Measurements from ENCODE around the gene CAMTA1. TPM values are rescaled to one million over a fixed set of nuclear protein-coding genes. Genes with fewer than 3 reads are reported as not detected.
A peak's percentile ranks its signal among the peaks of the same experiment; 100 is the strongest.

The CAMTA1 gene
- total RNA-seq, 2 donors from 2014 or later, result 36.5 to 57.5 TPM

DNA sequence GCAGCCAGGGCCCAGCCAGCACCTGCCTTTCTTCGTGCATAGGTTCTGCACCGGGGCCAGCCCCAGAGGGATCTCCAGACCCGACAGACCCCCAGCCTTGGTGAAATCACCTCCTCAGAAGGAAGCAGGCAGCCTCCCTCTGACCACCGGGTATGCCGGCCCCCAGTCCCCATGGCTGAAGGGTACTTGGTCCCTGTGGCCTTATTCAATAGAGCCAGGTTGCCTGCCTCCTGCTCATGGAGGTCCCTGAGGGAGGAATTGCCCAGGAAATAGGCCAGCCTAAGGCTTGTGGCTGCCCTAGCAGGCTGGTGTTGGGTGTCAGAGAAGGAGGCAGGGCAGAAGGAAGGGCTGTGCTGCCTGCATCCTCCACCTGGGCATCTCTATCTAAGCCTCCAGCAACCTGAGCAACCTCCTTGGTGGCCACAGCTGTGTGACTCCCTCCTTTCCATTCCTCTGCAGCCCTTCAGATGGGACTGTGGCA lies 647.7 kb downstream of the CAMTA1 start:
- peak; percentile 39 for DNase-seq (ENCODE audit: low spot score)
- Mint-ChIP-seq H3K4me1 (ENCODE audit: low read depth in 2 of 2) (no peaks in the 10 kb centered on the region), H3K9me3 (no peaks in the 10 kb centered on the region), H3K27me3 (no peaks in the 10 kb centered on the region), H3K36me3 (no peaks in the 10 kb centered on the region), H3K27ac (no peak overlapping the region), H3K4me3 (no peak overlapping the region)
- ATAC-seq, result no peak

DNA sequence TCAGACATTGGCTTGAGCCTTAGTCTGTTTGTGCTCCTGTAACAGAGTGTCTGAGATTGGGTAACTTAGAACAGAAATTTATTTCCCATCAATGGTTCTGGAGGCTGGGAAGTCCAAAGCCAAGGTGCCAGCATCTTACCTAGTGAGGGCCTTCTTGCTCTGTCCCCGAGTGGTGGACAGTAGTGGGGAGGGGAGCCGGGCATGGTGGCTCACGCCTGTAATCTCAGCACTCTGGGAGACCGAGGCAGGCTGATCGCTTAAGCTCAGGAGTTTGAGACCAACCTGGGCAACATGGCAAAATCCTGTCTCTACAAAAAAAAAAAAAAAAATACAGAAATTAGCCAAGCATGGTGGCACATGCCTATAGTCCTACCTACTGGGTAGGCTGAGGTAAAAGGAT lies 649.3 kb downstream of the CAMTA1 start:
- ATAC-seq (no peak), DNase-seq (ENCODE audit: low spot score) (no peak)
- Mint-ChIP-seq H3K4me1 (ENCODE audit: low read depth in 2 of 2) (no peaks in the 10 kb centered on the region), H3K9me3 (no peaks in the 10 kb centered on the region), H3K36me3 (no peaks in the 10 kb centered on the region), H3K27ac (no peak overlapping the region), H3K27me3 (no peaks in the 10 kb centered on the region), H3K4me3 (no peak overlapping the region)

DNA sequence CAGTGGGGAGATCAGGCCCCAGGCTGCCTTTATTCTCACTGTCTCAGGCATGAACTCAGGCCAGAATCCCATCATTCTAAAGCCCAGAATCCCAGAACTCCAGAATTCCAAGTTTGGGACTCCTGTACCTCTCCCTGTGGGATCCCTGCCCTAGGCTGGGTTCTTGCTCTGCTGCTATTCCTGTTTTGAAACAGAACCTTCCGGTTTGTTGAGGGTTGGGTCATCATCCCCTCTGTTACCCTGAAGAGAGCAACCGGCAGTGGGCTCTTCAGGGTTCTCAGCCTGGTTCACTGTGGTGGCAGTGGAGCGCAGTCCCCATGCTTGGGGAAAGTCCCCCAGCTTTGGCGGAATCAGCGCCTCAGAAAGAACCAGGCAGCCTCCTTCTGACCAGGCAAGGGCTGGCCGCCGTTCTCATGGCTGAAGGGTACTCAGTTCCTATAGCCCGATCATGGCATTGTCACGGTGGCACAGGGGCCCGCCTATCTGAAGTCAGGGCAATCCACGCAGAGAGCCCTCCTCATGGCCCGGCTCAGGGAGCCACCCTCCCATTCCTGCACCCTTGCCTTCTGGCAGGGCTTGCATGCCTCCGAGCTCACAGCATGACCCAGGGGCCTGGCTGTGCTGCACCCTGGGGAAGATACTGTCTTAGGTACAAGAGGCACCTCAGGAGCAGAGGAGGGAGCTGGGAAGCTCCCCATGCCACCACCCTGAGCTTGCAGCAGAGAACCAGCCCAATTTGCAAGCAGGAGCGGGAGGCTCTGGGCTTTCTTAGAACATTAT lies 650.2 kb downstream of the CAMTA1 start:
- no peak for ATAC-seq
- peak; percentile 47 for DNase-seq (ENCODE audit: low spot score)
- Mint-ChIP-seq H3K27ac (no peak overlapping the region), H3K4me1 (ENCODE audit: low read depth in 2 of 2) (no peaks in the 10 kb centered on the region), H3K4me3 (no peak overlapping the region), H3K27me3 (no peaks in the 10 kb centered on the region), H3K36me3 (no peaks in the 10 kb centered on the region), H3K9me3 (no peaks in the 10 kb centered on the region)

DNA sequence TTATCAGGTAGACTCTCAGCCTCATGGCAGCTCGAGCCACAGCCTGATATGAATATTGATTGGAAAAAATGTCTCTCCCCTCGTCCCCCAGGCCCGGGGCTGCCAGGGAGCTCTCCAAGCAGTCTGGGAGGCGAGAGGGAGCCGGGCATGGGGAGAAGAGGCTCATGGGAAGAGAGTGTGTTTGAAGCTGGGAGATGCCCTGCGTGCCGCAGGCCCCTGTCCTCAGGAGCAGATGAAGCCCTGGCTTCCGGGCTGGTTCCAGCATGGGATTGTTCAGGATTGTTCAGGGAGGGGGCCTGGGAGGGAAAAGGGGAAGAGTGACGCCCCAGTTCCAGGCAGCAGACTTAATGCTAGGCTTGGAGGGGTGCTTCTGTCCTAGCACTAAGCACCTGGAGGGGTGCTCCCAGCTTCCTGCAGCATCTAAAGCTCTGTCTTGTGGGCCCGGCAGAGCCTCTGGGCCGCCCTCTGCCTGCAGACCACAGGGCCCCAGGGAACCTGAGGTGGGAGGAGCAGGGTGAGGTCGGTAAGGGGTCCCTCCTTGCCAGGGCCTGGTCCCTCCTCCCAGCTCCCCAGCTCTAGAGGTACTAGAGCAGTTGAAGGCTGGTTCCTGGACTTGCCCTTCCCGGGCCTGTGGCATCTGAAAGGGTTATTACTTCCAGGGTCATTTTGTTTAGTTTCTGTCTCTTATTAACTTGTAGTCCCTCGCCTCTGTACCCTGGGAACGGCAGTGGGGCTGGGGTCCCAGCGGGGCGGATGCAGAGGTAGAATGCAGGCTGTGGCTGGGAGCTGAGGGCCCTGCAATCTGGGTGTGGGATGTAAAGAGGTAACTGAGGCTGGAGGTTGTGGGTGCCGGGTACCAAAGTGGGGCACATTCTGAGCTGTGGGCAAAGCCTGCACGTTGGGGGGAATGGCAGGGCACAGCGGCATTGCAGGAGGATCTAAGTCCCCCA lies 651.1 kb downstream of the CAMTA1 start:
- no peaks in the 10 kb centered on the region for H3K36me3 Mint-ChIP-seq
- no peak overlapping the region for H3K27ac Mint-ChIP-seq
- ATAC-seq (peak in 1 of 2 donors; percentile 20), DNase-seq (ENCODE audit: low spot score) (peak; percentile 38)
- H3K4me3 Mint-ChIP-seq, result no peak overlapping the region
- no peaks in the 10 kb centered on the region for H3K27me3 Mint-ChIP-seq
- H3K9me3 Mint-ChIP-seq, result no peaks in the 10 kb centered on the region
- H3K4me1 Mint-ChIP-seq (ENCODE audit: low read depth in 2 of 2), result no peaks in the 10 kb centered on the region

DNA sequence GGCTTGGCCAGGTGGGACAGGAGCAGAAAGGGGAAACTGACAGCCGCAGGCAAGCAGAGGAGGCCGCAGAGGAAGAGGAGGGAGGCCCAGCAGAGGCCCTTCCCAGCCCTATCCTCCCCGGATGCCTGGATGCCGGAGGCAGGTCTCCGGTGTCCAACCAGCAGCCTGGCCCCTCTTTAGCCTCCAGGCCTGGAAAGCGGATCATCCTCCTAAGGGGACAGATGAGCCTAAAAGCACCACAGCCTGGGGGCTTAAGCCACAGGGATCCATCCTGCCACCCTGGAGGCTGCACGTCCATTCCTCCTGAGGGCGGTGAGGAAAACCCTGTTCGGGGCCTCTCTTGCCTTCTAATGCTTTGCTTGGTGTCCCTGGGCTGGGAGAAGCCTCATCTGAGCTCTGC lies 651.8 kb downstream of the CAMTA1 start:
- ATAC-seq (no peak), DNase-seq (ENCODE audit: low spot score) (no peak)
- no peaks in the 10 kb centered on the region for H3K9me3 Mint-ChIP-seq
- no peaks in the 10 kb centered on the region for H3K36me3 Mint-ChIP-seq
- H3K27me3 Mint-ChIP-seq, result no peaks in the 10 kb centered on the region
- H3K27ac Mint-ChIP-seq, result no peak overlapping the region
- H3K4me1 Mint-ChIP-seq (ENCODE audit: low read depth in 2 of 2), result no peaks in the 10 kb centered on the region
- H3K4me3 Mint-ChIP-seq, result no peak overlapping the region

DNA sequence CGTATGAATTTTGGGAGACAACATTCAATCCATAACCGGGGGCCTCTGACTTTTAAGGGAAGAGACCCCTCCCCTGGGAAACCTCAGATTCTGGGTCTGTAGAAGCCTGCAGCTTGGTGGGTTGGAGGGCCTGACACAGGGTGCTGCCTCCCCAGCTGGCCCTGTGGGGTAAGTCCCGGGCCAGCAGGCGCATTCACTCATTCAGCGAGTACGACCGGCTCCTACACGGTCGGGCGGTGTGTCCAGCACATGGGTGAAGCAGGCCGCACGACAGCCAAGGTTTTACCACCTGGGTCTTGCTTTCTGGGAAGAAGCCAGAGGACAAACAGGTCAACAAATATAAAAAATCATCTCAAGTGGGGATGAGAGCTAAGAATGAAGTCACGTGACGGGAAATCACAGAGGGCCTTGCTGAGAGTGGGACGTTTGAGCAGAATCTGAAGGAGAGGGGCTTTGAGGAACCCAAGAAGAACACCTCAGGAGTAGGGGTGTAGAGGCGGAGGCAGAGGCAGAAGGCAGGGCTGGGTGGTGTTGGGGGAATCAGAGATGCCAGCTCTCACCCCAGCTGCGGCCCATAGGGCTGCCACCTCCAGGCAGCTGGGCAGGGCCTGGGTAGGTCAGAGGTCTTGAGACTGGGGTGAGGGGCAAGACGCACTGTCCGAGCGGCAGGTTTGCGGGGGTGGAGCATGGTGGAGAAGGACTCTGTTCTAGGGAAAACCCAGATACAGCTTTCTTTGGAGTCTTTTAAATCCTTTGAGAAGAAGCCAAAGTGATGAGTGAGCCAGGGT lies 652.5 kb downstream of the CAMTA1 start:
- H3K27ac Mint-ChIP-seq, result no peak overlapping the region
- no peaks in the 10 kb centered on the region for H3K36me3 Mint-ChIP-seq
- H3K4me3 Mint-ChIP-seq, result no peak overlapping the region

DNA sequence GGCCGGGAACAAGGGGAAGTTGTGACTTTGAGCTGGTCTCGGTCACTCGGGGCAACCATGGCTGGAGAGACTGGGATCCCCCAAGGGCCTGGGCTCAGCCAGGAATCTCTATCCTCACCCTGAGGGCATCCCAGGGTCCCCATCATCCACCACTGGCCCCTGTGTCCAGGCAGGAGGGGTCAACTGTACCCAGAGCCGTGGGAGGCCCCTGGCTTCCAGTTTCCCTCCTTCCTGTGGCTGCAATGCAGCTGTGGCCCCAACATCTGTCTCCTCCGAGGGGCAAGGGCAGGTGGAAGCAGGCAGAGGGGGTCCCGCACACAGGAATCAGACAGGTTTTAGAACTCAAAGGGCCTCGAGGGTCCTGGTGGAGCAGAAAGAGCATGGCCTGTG lies 653.1 kb downstream of the CAMTA1 start:
- no peaks in the 10 kb centered on the region for H3K36me3 Mint-ChIP-seq
- no peak for DNase-seq (ENCODE audit: low spot score)
- H3K27ac Mint-ChIP-seq, result no peak overlapping the region
- H3K9me3 Mint-ChIP-seq, result no peaks in the 10 kb centered on the region
- no peaks in the 10 kb centered on the region for H3K4me1 Mint-ChIP-seq (ENCODE audit: low read depth in 2 of 2)
- H3K27me3 Mint-ChIP-seq, result no peaks in the 10 kb centered on the region
- ATAC-seq, result no peak
- H3K4me3 Mint-ChIP-seq, result no peak overlapping the region

More for the DNA sequence above, 652.5 kb downstream of the CAMTA1 start:
- H3K9me3 Mint-ChIP-seq, result no peaks in the 10 kb centered on the region
- ATAC-seq, result no peak
- no peaks in the 10 kb centered on the region for H3K4me1 Mint-ChIP-seq (ENCODE audit: low read depth in 2 of 2)
- no peak for DNase-seq (ENCODE audit: low spot score)
- no peaks in the 10 kb centered on the region for H3K27me3 Mint-ChIP-seq

DNA sequence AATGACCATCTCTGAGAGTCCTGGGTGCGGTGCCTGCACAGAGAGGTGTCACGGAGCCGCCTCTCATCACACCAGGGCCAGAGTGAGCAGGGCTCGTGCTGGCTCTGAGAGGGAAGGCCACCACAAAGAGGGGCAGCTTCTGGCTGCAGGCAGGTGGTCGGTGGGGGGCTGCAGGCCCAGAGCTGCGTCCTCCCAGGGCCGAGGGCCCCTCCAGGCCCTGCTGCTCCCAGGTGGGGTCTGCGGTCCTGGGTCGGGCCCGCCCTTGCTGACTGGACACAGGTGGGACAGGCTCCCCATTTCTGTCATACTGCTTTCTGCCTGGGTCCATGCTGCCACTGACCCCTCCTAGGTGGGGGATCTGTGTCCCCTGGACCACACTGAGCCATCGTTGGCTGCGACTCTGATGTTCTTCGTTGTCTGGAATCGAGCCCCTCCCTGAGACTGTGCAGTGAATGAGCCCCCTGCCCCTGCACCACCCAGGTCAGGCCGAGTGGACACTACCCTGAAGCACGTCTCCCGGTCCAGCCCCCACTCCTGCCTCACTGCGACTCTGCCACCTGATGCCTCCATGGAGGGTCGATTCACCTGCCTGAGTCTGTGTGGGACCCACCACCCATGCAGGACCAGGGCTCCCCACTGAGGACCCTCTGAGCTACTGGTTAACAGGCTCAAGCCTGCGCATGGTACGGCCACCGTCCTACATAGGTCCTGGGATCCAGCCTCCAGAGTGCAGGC lies 653.8 kb downstream of the CAMTA1 start:
- Mint-ChIP-seq H3K27me3 (no peaks in the 10 kb centered on the region), H3K9me3 (no peaks in the 10 kb centered on the region), H3K36me3 (no peaks in the 10 kb centered on the region), H3K4me1 (ENCODE audit: low read depth in 2 of 2) (no peaks in the 10 kb centered on the region), H3K27ac (no peak overlapping the region), H3K4me3 (no peak overlapping the region)
- peak in 1 of 2 donors; percentile 7 for ATAC-seq
- DNase-seq (ENCODE audit: low spot score), result no peak

DNA sequence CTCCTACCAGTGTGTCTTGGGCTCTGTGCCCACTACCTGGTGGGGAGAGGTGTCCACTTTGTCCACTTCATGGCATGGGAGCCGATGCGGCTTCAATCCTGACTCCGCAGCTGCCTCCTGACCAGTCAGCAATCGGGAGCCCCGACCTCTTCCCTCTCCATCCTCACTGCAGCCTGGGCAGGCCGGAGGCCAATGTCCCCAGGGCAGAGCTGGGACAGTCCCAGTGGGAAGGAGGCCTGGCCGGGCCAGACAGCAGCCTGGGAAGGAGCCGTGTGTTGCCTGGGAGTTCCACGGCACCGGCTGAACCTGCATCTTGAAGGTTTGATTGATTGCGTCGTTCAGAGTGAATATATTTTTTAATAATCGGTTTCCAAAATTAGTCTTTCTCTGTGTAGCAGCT lies 654.9 kb downstream of the CAMTA1 start:
- ATAC-seq (peak in 1 of 2 donors; percentile 13), DNase-seq (ENCODE audit: low spot score) (no peak)
- no peak overlapping the region for H3K27ac Mint-ChIP-seq
- H3K4me1 Mint-ChIP-seq (ENCODE audit: low read depth in 2 of 2), result no peaks in the 10 kb centered on the region
- H3K27me3 Mint-ChIP-seq, result no peaks in the 10 kb centered on the region
- H3K36me3 Mint-ChIP-seq, result no peaks in the 10 kb centered on the region
- no peaks in the 10 kb centered on the region for H3K9me3 Mint-ChIP-seq
- no peak overlapping the region for H3K4me3 Mint-ChIP-seq

DNA sequence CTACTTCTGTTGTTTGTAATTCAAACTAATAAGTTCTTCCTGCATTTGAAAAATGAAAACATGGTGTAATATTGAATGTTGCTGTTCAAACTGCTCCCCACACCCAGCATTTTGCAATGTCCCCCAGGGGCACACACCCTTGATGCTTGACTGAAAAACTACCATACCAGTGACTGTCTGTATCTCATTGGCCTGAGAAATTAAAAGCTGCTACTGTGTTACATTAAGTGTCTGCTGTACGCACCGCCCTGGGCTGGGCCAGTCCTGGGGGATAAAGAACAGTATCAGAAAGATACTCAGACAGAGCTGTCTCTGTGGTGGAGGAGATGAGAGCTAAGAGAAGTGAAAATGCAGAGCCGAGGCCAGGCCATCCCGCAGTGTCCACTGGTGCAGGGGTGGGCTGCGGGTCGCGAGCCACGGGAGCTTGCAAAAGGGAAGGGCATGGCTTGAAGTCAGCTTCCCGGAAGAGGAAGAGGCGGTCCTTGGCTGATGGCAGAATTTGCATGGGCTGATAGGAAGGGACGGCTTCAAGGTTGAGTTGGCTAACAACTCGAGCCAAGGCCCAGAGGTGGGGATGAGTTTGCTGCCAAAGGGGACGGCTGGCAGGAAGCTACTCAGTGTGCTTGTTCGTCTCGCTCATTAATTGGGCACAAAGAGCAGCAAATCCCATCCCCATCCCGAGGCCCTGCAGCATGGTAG lies 656.0 kb downstream of the CAMTA1 start:
- no peaks in the 10 kb centered on the region for H3K4me1 Mint-ChIP-seq (ENCODE audit: low read depth in 2 of 2)
- H3K4me3 Mint-ChIP-seq, result no peak overlapping the region
- no peaks in the 10 kb centered on the region for H3K36me3 Mint-ChIP-seq
- no peak for ATAC-seq
- DNase-seq (ENCODE audit: low spot score), result no peak
- no peaks in the 10 kb centered on the region for H3K27me3 Mint-ChIP-seq
- H3K27ac Mint-ChIP-seq, result no peak overlapping the region
- H3K9me3 Mint-ChIP-seq, result no peaks in the 10 kb centered on the region

DNA sequence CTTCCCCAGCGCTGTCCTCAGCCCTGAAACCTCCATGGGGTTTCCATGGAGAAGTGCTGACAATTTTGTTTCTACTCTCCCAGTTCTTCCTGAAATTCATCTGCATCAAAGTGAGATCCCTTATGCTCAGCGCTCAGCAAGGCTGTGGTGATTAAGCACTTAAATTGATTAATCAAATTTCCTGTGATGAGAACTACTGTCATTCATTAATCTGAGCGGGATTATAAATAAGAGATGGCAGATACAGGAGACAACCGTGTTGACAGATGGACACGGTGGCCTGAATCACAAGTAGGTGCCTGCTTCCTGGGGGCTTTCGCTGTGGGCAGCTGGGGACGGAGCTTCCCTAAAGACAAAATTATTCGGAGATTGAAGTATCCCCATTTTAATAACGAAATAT lies 656.8 kb downstream of the CAMTA1 start:
- H3K4me1 Mint-ChIP-seq (ENCODE audit: low read depth in 2 of 2), result no peaks in the 10 kb centered on the region
- no peak overlapping the region for H3K27ac Mint-ChIP-seq
- H3K4me3 Mint-ChIP-seq, result no peak overlapping the region
- DNase-seq (ENCODE audit: low spot score), result no peak
- H3K27me3 Mint-ChIP-seq, result no peaks in the 10 kb centered on the region
- H3K36me3 Mint-ChIP-seq, result no peaks in the 10 kb centered on the region
- no peaks in the 10 kb centered on the region for H3K9me3 Mint-ChIP-seq
- ATAC-seq, result no peak

DNA sequence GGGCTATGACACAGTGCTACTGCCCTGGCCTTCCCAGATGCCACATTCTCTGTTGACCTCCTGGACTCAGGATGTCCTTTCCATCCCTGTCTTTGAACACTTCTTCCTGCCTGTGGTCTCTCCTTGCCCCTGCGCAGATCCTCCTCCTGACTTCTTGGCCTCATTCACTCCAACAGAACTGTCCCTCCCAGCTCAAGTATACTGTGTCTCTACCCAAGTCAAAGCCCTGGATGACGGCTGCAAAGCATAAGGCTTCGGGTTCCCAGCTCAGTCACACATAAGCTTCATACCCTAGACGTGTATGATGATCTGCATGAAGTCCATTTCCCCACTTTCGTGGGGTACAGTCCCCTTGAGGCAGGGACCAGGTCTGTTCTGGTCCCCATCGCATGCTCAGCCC lies 657.7 kb downstream of the CAMTA1 start:
- Mint-ChIP-seq H3K36me3 (no peaks in the 10 kb centered on the region), H3K4me1 (ENCODE audit: low read depth in 2 of 2) (no peaks in the 10 kb centered on the region), H3K27me3 (no peaks in the 10 kb centered on the region), H3K27ac (no peak overlapping the region), H3K4me3 (no peak overlapping the region), H3K9me3 (no peaks in the 10 kb centered on the region)
- DNase-seq (ENCODE audit: low spot score) (no peak), ATAC-seq (no peak)

DNA sequence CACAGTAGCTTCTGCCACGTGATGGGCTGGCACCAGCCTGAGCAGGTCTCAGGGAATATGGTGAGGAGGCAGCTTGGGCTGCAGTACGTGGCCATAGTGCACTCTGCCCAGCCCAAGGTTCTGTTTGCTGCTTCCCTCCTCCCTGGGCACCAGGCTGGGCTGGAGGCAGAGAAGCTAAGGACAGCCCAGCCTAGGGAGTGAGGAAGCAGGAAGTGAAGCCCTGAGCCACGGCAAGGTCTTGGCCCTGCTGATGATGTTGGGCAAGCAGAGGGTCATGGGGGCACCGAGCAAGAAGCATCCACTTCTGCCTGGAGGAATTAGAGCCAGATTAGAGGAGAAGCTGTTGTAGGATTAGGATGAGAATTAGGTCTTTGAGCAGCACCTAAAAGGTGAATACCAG lies 659.1 kb downstream of the CAMTA1 start:
- ATAC-seq (no peak), DNase-seq (ENCODE audit: low spot score) (no peak)
- no peaks in the 10 kb centered on the region for H3K27me3 Mint-ChIP-seq
- no peak overlapping the region for H3K27ac Mint-ChIP-seq
- H3K4me1 Mint-ChIP-seq (ENCODE audit: low read depth in 2 of 2), result no peaks in the 10 kb centered on the region
- no peak overlapping the region for H3K4me3 Mint-ChIP-seq
- no peaks in the 10 kb centered on the region for H3K9me3 Mint-ChIP-seq
- H3K36me3 Mint-ChIP-seq, result no peaks in the 10 kb centered on the region

Data from natural killer cell treated with Interleukin-12 subunit alpha and Interleukin-12 subunit beta and Interleukin-15 and Interleukin-18, amount 100 ng/mL, for 72 hours (primary cell).